GM19324 (cell line): ENCODE measurements around the gene LHFPL6.
"Not testable (repeated sequence)": the region's sequence is repeated elsewhere in the genome, so short reads cannot be mapped to it uniquely, and the experiment has no call there.

Experiments
- ATAC-seq: cut with Tn5 transposase; IDR thresholded peaks from one replicate; pipeline ENCODE4 v1.9.1; 2021; ENCODE audit warnings: mild to moderate bottlenecking, moderate library complexity; ENCODE audit not compliant: unreplicated experiment, low FRiP score

LHFPL6 gene

GRCh38 chr13:39369161-39369890, 233.7 kb downstream of the LHFPL6 start:
- no peak for ATAC-seq

DNA sequence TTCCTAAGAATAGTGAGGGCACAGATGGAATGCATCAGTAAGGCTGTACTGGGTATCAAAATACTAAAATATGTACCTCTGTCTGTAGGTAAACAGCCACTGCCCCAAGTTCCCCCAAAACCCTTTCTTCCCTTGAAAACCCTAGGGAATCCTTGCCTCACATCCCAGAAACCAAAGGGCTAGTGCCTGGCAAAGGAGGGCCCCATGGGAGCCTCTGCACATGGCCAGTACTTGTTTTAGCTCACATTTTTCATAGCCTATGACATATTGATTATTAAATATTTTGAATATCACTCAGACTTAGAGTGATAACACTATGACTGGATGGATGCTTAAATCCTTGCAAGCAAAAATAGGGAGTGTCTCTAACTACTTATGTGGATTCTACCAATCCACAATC, 237.1 kb downstream of the LHFPL6 start:
- no peak for ATAC-seq

DNA sequence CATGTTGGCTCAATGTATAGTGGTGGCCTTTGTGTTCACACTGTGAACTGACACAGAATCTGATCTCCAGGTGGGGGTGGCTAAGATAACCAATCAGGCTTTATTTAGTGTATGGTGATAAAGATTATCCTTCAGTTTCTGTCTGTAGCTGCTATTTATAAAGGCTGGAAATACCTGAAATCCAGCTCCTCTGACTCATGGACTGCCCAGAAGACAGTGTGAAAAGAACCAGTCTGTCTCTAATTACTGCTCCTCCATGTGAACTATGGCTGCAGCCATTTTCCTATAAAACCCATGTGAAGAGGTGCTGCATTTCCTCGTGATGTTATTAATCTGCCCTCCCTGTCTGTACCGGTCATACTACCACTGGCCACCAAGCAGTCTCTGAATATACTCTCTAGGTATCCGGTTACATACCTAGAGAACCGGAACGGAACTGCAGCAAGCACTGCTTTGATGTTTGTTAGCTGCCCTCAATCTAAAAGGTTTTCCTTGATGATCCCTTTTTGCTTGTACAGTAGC, 238.0 kb downstream of the LHFPL6 start:
- ATAC-seq = no peak

- ATAC-seq = no peak
Measured at GRCh38 chr13:39363382-39363772, 239.6 kb downstream of the LHFPL6 start.

DNA sequence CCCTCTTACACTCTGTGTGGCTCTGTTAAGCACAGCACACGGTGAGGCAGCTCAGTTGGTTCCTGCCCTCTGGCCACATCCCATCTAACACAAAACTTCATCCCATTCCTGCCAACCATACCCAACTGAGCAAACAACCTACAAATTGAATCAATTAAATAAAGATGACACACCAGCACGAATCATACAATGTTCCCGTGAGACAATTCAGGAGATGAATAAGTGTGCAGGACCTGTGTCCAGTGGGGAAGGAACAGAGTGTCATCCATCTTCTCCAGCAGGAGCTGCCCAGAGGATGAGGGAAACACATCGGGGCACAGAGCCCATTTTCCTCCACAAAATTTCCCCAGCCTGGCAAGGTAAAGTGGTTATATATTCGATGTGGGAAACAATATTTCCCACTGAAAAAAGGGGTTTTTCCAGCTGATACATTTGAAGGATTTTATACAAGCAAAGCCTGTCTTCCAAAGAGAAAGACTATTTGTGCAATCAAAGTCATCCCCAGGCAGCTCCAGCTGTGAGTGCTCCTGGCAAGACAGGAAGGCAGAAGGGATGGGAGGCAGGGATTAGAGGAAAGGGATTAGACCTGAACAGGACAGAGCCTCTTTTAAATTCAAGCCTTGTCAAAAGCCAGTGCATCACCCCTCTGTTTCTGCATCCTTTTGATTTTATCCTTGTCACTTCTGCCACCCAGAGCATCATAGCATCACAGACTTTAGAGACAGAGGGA, 240.2 kb downstream of the LHFPL6 start:
- ATAC-seq = no peak

DNA sequence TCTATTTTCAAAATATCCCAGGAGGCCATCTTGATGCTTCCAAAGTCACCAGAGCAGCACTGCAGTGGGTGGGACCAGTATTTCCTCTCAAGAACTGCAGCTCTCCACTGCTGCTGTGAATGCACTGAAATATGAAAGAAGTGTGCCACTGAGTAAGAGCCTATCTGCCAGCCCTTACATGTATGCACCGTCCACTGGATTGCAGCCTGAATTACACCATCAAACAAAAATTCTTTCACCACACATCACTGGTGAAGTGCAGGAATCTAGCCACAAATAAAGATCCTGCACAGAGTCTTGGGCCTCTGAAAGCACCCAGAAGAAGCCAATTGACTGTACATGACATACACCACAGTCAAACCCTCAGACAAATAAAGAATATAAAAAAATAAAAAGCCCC, 249.0 kb downstream of the LHFPL6 start:
- ATAC-seq = no peak

DNA sequence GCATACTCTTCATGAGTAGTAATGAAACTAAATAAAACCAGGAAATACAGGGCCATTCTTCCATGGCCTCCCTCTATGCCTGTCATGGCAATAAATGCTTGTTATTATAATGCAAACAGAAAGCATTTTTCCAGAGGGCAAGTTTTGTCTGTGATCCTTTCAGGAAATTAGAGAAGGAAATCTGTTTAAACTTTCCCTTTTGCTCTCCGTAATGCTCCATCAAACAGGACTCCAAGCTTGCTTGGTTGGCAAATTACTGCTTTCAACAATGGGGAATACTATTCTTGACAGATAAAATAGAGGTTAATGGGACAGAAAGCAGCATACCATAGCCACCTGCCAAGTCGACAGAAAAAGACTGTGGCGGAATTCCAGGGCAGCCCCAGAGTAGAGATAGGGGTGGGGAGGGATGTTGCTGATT, 252.5 kb downstream of the LHFPL6 start:
- ATAC-seq = no peak

DNA sequence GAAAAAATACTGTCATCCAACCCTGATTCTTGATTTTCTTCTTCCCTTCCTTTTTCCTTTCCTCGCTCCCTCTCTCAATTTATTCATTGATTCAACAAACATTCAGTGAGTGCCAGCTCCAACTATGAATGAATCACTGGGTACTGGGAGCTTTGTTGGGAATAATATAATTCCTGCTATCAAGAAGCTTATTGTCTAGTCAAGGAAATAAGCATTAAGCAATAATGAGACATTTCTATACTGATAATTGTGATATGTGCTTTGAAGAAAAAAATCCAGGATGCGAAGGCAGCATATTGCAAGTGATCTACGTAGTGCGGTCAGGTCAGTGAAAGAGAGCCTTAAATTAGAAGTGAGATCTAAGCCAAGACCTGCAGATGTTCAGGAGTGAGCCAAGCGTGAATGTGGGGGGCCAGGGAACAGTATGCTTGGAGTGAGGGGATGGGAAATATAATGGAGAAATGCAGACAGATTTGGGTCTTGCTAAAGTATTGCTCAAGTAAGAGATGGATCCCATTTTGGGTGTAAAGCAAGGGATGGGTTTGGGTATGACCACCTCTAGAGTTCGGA, 253.5 kb downstream of the LHFPL6 start:
- ATAC-seq = no peak

DNA sequence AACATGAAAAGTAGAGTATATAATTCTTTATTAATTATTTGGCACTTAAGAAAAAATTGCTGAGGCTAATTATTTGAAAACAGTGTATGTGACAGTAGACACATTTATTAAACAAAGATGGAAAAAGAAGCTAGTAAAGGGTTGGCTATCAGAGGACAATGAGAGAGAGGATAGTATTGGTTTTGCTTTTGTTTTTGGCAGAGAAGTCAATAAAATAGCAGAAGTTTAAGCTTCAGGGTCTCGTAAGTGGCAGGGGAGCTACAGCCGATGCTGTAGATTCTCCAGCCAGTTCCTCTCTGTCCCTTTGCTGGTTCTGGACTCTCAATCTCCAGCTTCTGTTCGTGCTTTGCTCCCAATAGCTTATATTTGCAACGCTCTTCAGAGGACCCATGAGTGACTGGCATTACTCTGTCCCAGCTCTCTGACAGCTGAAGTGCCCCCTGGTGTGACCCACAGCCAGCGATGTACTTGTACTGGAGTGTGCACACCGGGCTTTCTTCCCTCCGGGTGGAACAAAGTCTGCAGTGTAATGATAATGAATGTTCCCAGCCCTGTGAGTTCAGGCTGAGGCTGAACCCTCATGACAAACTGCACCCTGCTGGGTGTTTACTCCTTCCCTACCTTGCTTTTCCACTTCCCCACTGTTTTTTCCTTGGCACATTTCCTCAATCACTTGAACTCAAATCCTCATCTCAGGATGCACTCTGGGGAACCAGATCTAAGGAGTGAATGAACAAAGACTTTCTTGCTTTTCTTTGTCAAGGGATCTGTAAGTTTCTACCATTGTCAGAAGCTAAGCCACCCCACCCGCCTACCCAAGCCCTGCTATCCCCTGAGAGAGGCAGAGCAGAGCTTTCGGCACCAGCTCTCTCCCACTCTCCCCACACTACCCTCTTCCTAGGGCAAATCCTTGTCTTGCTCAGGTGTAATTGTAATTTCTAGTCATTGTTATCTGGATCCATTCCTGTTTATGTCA, 254.8 kb downstream of the LHFPL6 start:
- ATAC-seq = peak; percentile 74

- no peak for ATAC-seq
Measured at GRCh38 chr13:39345982-39346381, 257.0 kb downstream of the LHFPL6 start.

- no peak for ATAC-seq
Measured at GRCh38 chr13:39341251-39341650, 261.7 kb downstream of the LHFPL6 start.

DNA sequence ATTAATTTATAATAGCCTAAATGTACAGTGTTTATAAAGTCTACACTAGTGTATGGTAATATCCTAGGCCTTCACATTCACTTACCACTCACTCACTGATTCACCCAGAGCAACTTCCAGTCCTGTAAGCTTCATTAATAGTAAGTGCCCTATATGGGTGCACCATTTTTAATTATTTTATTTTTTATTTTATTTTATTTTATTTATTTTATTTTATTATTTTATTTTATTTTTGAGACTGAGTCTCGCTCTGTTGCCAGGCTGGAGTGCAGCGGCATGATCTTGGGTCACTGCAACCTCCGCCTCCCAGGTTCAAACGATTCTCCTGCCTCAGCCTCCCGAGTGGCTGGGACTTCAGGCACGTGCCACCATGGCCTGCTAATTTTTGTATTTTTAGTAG, 264.9 kb downstream of the LHFPL6 start:
- ATAC-seq = not testable (repeated sequence)

- ATAC-seq = no peak
Measured at GRCh38 chr13:39336937-39337336, 266.1 kb downstream of the LHFPL6 start.

DNA sequence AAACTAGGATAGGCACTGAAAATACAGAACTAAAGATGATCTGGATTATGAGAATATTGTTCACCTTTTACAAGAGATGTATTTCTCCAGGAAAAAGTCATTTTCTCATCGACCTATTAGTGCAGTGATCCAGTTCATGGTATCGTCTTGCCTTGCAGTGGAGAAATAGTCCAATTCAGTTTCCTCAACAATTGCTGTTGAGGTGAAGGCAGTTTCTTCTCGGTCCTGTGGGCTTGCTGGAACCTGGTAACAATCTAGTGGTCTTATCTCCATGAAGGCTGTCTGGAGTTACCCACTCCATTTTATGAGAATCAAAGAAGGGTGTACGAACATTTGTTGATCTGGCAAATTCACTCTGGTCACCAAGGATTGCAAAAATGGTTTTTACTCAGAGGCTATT, 266.8 kb downstream of the LHFPL6 start:
- ATAC-seq = no peak

- no peak for ATAC-seq
Measured at GRCh38 chr13:39335721-39336120, 267.3 kb downstream of the LHFPL6 start.

- no peak for ATAC-seq
Measured at GRCh38 chr13:39330504-39330903, 272.5 kb downstream of the LHFPL6 start.

DNA sequence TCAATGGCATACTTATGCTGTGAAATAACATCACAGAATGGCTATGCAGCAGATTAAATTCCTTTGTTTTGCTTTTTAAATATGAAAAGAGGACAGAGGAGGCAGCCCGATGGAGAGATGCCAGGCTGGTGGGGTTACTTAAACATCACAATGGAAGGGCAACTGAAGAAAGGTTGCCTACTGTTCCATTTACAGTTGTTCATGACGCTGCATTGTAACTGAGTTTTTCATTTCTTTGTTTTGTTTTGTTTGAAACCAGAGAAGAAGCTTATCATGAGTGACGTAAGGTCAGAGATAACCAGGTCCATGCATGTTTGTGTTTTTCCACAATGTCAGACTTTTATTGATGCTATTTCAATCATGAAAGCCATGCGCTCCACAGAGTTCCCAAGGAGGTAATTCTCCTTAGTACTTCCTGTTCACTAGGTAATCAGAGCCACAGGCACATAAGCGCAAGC, 273.8 kb downstream of the LHFPL6 start:
- no peak for ATAC-seq

- no peak for ATAC-seq
Measured at GRCh38 chr13:39327172-39327479, 275.9 kb downstream of the LHFPL6 start.

DNA sequence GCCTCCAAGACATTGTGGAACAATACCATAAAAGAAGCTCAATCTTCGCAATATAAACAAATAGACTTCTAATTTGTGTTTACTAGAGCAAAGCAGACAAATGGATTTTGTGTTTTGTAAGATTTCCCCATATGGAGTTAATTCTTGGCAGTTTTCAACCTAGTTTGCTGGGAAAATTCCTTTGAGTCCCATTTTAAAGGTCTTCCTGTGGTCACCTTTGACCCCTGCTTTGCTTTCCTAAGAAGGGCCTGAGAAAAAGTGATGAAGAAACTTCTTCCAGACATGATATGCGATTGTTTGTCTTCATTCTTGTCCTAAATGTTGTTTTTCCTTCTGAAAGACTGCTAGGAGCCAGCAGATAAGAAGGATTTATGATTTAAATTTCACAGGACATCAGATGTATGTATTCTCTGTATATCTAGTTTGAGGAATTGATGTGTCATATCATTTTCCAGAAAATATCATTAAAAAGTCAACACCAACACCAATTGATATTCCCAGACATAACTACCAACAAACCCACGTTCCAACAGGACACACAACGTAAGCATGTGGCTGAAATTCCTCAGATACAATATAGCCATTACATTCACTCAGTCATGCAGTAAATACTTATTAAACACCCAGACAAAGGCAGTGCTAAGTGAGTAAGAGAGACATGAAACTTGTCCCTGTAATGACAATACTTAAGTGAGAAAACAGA, 276.4 kb downstream of the LHFPL6 start:
- no peak for ATAC-seq

DNA sequence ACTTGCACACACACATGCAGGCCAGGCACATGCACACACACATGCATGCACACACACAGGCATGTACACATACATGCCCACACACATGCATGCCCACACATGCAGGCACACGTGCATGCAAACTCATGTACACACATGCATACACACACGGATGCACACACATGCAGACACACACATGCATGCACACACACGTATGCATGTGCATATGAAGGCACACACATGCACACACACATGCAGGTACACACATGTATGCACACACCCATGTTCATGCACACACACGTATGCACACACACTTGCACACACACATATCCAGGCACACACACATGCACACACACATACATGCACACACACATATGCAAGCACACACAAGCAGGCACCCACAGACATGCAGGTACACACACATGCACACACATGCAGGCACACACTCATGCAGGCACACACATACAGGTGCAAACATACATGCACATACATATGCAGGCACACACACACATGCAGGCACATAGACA, 278.1 kb downstream of the LHFPL6 start:
- no peak for ATAC-seq
